ENCODE measurements around the gene KCTD7.
"Not testable (repeated sequence)": the region's sequence is repeated elsewhere in the genome, so short reads cannot be mapped to it uniquely, and the experiment has no call there.

DNA sequence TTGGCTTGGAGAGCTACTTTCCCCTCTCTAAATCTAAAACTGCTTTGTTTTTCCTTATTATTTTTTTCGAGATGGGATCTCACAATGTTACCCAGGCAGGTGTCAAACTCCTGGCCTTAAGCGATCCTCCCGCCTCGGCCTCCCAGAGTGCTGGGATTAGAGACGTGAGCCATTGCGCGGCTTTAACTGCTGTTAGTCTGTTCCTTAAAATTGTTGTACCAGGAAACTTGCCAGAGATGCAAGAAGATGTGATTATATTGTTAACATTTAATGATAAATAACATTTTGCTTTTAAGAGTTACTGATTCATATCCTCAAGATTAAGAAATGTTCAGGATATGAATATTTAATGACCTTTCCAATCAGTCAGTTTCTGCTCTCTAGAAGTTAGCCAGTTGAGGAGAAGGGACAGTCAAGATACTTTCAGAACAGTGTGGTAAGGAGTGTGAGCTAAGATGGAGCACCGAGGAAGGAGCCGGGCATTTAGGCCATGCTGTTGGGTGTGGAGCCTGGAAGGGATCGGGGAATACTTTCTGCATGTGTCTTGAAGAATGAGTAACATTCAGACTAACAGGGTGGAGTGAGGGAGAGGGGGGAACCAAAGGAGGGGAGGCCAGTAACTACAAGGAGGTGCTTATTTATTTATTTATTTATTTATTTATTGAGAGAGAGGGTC is 54.6 kb downstream of the KCTD7 start:
- not testable (repeated sequence) for TF ChIP-seq POLR2AphosphoS5, POLR2A (IDR thresholded peaks at IDR 0.05)
- TF ChIP-seq, protein P1, sequence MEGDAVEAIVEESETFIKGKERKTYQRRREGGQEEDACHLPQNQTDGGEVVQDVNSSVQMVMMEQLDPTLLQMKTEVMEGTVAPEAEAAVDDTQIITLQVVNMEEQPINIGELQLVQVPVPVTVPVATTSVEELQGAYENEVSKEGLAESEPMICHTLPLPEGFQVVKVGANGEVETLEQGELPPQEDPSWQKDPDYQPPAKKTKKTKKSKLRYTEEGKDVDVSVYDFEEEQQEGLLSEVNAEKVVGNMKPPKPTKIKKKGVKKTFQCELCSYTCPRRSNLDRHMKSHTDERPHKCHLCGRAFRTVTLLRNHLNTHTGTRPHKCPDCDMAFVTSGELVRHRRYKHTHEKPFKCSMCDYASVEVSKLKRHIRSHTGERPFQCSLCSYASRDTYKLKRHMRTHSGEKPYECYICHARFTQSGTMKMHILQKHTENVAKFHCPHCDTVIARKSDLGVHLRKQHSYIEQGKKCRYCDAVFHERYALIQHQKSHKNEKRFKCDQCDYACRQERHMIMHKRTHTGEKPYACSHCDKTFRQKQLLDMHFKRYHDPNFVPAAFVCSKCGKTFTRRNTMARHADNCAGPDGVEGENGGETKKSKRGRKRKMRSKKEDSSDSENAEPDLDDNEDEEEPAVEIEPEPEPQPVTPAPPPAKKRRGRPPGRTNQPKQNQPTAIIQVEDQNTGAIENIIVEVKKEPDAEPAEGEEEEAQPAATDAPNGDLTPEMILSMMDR (IDR thresholded peaks at IDR 0.05), result not testable (repeated sequence)

Data from transverse colon (tissue), 4 donors.